Measurements from ENCODE around the gene CNTFR. TPM values are rescaled to one million over a fixed set of nuclear protein-coding genes. Genes with fewer than 3 reads are reported as not detected.

Gene CNTFR
- total and polyA plus RNA-seq, 10 donors, result 2.8 to 46.8 (median 15.9) TPM

- 81 to 85% (median 82%) methylated on average over 6 of the region's 6 CpGs for WGBS, 5 donors
These were observed 86.6 kb downstream of the CNTFR start for GRCh38 chr9:34502891-34503290.

GRCh38 chr9:34502471-34502870 lies 87.1 kb downstream of the CNTFR start:
- H3K36me3 ChIP-seq, result no peaks in the 10 kb centered on the region
- WGBS, 5 donors, result 61 to 74% (median 68%) methylated on average over 8 to 10 of the region's 10 CpGs
- H3K27me3 ChIP-seq (replicated peaks in 1 of 7), result peaks cover 0 to 17% (median 0%) of the 10 kb centered on the region in 7 donors
- no peak overlapping the region for H3K4me3 ChIP-seq
- H3K27ac ChIP-seq, result no peak overlapping the region
- no peaks in the 10 kb centered on the region for H3K9me3 ChIP-seq
- TF ChIP-seq POLR2A (IDR thresholded peaks at IDR 0.05) (no peak), POLR2AphosphoS5 (IDR thresholded peaks at IDR 0.05) (no peak), CTCF (IDR thresholded peaks at IDR 0.05 in 8 of 11, conservative IDR thresholded peaks at IDR 0.05 in 3 of 11) (no peak)
- no peak for DNase-seq
- intact Hi-C loops (cut with DNase I; ENCODE audit: low total_unique reads), result loop anchor here (10.0 kb wide), 1 partner anchor 98 kb away; no protein-coding TSS in a partner anchor
- H3K4me1 ChIP-seq, result peaks cover 0 to 14% (median 4%) of the 10 kb centered on the region in 6 donors

More at GRCh38 chr9:34502891-34503290, 86.6 kb downstream of the CNTFR start:
- TF ChIP-seq POLR2A (IDR thresholded peaks at IDR 0.05) (no peak), CTCF (IDR thresholded peaks at IDR 0.05 in 8 of 11, conservative IDR thresholded peaks at IDR 0.05 in 3 of 11) (no peak), POLR2AphosphoS5 (IDR thresholded peaks at IDR 0.05) (no peak)
- intact Hi-C loops (cut with DNase I; ENCODE audit: low total_unique reads), result loop anchor here (10.0 kb wide), 1 partner anchor 98 kb away; no protein-coding TSS in a partner anchor
- Histone ChIP-seq H3K27ac (no peak overlapping the region), H3K4me3 (no peak overlapping the region), H3K27me3 (replicated peaks in 1 of 7) (peaks cover 0 to 17% (median 0%) of the 10 kb centered on the region in 7 donors), H3K4me1 (peaks cover 0 to 14% (median 4%) of the 10 kb centered on the region in 6 donors), H3K9me3 (no peaks in the 10 kb centered on the region), H3K36me3 (no peaks in the 10 kb centered on the region)
- no peak for DNase-seq

GRCh38 chr9:34501889-34502425 lies 87.6 kb downstream of the CNTFR start:
- H3K4me1 ChIP-seq, result peaks cover 0 to 14% (median 4%) of the 10 kb centered on the region in 6 donors
- TF ChIP-seq POLR2AphosphoS5 (IDR thresholded peaks at IDR 0.05) (peak in 2 of 3 donors; percentile 24 to 25), CTCF (IDR thresholded peaks at IDR 0.05 in 8 of 11, conservative IDR thresholded peaks at IDR 0.05 in 3 of 11) (peak in 2 of 11 experiments; percentile 6 to 7), POLR2A (IDR thresholded peaks at IDR 0.05) (no peak)
- H3K27ac ChIP-seq, result no peak overlapping the region
- DNase-seq, result no peak
- intact Hi-C loops (cut with DNase I; ENCODE audit: low total_unique reads), result loop anchor here (10.0 kb wide), 1 partner anchor 97 kb away; no protein-coding TSS in a partner anchor
- no peaks in the 10 kb centered on the region for H3K9me3 ChIP-seq
- peaks cover 0 to 17% (median 0%) of the 10 kb centered on the region in 7 donors for H3K27me3 ChIP-seq (replicated peaks in 1 of 7)
- no peak overlapping the region for H3K4me3 ChIP-seq
- H3K36me3 ChIP-seq, result no peaks in the 10 kb centered on the region
- WGBS, 5 donors, result 48 to 61% (median 52%) methylated on average over 4 to 5 of the region's 5 CpGs

Other genes with a start within 250 kb of the CNTFR start
- gene MYORG, start 212.8 kb downstream of the CNTFR start, total RNA-seq, result 1 to 10 TPM in 6 of 7 donors, under 1 TPM in 1; 0.97 to 2.2 (median 1.5) TPM
- under 1 TPM; 0.22 to 0.48 (median 0.47) TPM for gene MYORG, start 212.8 kb downstream of the CNTFR start, polyA plus RNA-seq
- 10 to 100 TPM; 10.4 to 26.9 (median 16.5) TPM for gene FAM219A, start 131.2 kb downstream of the CNTFR start, total RNA-seq
- gene FAM219A, start 131.2 kb downstream of the CNTFR start, polyA plus RNA-seq, result 1 to 10 TPM; 3.2 to 9.3 (median 3.5) TPM
- gene DNAI1, start 130.9 kb downstream of the CNTFR start, total RNA-seq, result not detected
- gene DNAI1, start 130.9 kb downstream of the CNTFR start, polyA plus RNA-seq, result not detected
- under 1 TPM in 3 of 7 donors, not detected in 4; 0.35 to 0.91 (median 0.46) TPM for gene ENHO, start 66.7 kb downstream of the CNTFR start, total RNA-seq
- gene ENHO, start 66.7 kb downstream of the CNTFR start, polyA plus RNA-seq, result under 1 TPM; 0.74 to 0.94 (median 0.89) TPM
- 10 to 100 TPM; 16.8 to 36.1 (median 21.5) TPM for gene RPP25L, start 22.4 kb upstream of the CNTFR start, total RNA-seq
- gene RPP25L, start 22.4 kb upstream of the CNTFR start, polyA plus RNA-seq, result 10 to 100 TPM; 32.5 to 54.1 (median 46.7) TPM
- gene DCTN3, start 30.8 kb upstream of the CNTFR start, total RNA-seq, result 10 to 100 TPM; 43.8 to 64.1 (median 52.1) TPM
- 10 to 100 TPM; 59.3 to 79.8 (median 75.9) TPM for gene DCTN3, start 30.8 kb upstream of the CNTFR start, polyA plus RNA-seq
- not detected for gene ARID3C, start 39.3 kb upstream of the CNTFR start, total RNA-seq
- gene ARID3C, start 39.3 kb upstream of the CNTFR start, polyA plus RNA-seq, result not detected
- gene SIGMAR1, start 48.1 kb upstream of the CNTFR start, total RNA-seq, result 10 to 100 TPM; 24.1 to 39.7 (median 28.4) TPM
- 10 to 100 TPM; 19.4 to 31.1 (median 24.4) TPM for gene SIGMAR1, start 48.1 kb upstream of the CNTFR start, polyA plus RNA-seq
- 100 to 1,000 TPM in 1 of 7 donors, 10 to 100 TPM in 6; 56.6 to 101 (median 78.9) TPM for gene GALT, start 57.0 kb upstream of the CNTFR start, total RNA-seq
- gene GALT, start 57.0 kb upstream of the CNTFR start, polyA plus RNA-seq, result 10 to 100 TPM; 32.1 to 74.4 (median 55.1) TPM
- gene IL11RA, start 62.5 kb upstream of the CNTFR start, total RNA-seq, result 10 to 100 TPM; 23.3 to 43.9 (median 30.7) TPM
- gene IL11RA, start 62.5 kb upstream of the CNTFR start, polyA plus RNA-seq, result 10 to 100 TPM; 16.3 to 37.7 (median 25.1) TPM
- under 1 TPM in 1 of 7 donors, not detected in 6; 0.70 TPM for gene CCL27, start 72.9 kb upstream of the CNTFR start, total RNA-seq
- under 1 TPM in 2 of 3 donors, not detected in 1; 0.08 to 0.32 TPM for gene CCL27, start 72.9 kb upstream of the CNTFR start, polyA plus RNA-seq
- gene CCL19, start 101.6 kb upstream of the CNTFR start, total RNA-seq, result 10 to 100 TPM in 2 of 7 donors, 1 to 10 TPM in 3, not detected in 2; 4.0 to 57.3 (median 7.4) TPM
- gene CCL19, start 101.6 kb upstream of the CNTFR start, polyA plus RNA-seq, result 10 to 100 TPM; 22.1 to 73.1 (median 38.1) TPM
- gene CCL21, start 120.4 kb upstream of the CNTFR start, total RNA-seq, result 100 to 1,000 TPM in 3 of 7 donors, 10 to 100 TPM in 4; 45.1 to 279 (median 81.8) TPM
- 100 to 1,000 TPM; 221 to 367 (median 312) TPM for gene CCL21, start 120.4 kb upstream of the CNTFR start, polyA plus RNA-seq